Stimulated activated CD8-positive, alpha-beta memory T cell treated with anti-CD3 and anti-CD28 coated beads, Interleukin-15, amount 100 ng/mL, for 48 hours (primary cell): ENCODE results near the gene ATP11A.
"Not testable (repeated sequence)": the region's sequence is repeated elsewhere in the genome, so short reads cannot be mapped to it uniquely, and the experiment has no call there.

ENCODE experiments used
- DNase-seq, 2 donors: peaks; one replicate each; pipeline ENCODE4 v3.0.0-alpha.2; 2020; ENCODE audit warnings: low read depth in 2 of 2

ATP11A gene

DNA sequence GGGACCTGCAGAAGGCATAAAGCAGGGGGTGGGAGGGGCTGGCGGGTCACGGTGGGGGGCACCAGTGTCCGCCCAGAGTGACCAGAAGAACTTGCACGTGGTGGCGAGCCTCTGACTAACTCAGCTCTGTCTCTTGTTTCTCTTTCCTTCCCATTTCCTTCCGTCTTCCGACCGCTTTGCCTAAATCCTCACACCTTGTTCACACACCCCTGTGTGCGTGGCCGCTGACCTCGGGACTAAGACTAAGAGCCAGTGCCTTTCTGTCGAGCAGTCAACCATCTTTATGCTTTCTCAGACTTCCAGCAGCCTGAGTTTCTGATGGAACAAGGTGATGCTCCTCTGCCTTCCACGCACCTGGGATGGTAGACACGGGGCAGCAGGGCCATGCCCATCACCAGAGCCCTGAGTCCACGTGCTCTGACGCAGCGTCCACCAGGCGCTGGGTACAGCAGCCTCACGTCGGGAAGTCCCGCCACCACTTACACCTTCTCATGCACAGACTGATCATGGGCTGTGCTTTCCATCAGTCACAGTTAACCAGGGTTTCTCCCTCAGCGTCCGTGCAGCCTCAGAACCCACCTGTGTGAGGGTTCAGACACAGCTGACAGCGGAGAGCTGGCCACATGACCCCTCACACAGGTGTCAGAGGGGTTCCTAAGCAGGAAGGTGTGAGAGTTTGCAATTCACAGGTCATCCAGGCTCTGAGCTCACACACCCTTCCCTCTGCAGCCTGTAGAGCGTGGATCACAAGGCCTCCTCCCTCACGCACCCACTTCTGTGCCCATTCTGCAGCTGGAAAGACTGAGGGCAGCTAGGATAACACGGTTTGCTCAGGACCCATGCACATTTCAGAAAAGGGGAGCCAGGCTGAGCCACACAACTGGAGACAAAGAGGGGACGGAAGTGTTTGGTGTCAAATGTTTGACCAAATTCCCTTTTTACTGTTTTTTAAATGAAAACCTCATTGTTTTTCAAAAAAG lies 188.4 kb downstream of the ATP11A start:
- DNase-seq = no peak

DNA sequence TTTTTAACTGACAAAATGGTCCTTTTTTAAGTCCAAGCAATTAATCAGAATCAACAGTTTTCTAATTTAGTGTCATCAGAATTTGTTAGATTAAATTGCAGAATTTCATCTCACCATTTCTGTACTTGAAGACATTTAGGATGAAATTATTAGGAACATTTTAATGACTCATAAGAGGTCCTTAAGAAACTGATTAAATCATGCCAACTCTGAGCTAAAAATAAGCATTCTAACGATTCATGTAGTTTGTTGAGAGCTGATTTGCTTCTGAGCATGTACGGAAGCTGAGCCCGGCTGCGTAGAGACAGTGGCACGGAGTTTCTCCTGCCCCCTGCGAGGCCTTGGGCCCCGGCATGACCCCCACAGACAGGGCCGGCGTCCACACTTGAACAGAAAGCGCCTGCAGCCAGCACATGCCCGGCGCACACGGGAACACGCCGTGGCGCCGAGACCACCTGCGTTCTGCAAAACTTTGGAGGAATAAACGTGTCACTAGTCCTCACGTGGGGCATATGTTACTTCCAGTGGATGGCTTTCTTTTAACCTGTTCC lies 189.5 kb downstream of the ATP11A start:
- no peak for DNase-seq

DNA sequence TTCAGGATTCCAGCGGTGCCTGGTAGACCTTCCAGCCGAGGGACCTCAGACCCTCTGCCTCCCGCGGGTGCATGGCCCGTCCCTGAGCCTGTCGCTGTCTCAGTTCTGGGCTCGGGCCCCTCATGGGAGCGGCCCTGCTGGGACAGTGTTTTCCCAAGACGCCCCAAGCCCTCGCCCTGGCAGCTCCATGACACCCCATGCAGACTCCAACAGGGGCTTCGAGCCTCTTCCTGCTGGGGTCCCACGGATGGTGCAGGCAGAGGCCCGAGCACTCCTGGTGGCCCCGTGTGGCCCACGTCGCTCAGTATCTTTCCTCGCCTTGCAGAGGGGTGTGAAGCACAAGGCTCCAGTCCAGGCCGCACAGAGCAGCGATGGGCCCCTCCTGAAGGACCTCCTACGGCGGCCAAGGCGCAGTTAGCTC lies 190.4 kb downstream of the ATP11A start:
- no peak for DNase-seq

DNA sequence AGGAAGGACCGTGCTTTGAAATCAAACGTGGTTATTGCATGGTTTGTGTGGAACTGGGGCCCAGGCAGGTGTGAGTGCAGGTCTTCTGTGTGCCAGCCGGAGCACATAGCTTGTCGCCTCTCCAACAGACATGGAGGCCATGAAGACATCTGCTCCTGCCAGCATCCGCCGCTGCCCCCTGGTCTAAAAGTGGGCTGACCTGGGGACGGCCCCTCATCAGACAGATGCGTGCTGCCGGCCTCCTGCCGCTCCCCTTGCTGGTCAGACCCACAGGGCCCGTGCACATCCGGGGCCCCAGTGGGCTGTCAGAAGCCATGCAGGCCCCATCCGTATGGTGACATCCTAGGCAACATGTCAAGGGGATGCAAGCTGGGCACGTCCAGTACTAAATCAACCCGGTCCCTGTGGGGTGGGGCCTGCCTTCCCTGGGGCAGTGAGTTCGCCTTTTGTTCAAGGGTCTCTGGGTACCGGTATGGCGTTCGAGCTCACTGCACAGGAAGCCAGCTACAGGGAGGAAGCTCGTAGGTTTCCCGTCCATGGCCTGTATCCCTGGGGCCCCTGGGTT lies 191.2 kb downstream of the ATP11A start:
- no peak for DNase-seq

DNA sequence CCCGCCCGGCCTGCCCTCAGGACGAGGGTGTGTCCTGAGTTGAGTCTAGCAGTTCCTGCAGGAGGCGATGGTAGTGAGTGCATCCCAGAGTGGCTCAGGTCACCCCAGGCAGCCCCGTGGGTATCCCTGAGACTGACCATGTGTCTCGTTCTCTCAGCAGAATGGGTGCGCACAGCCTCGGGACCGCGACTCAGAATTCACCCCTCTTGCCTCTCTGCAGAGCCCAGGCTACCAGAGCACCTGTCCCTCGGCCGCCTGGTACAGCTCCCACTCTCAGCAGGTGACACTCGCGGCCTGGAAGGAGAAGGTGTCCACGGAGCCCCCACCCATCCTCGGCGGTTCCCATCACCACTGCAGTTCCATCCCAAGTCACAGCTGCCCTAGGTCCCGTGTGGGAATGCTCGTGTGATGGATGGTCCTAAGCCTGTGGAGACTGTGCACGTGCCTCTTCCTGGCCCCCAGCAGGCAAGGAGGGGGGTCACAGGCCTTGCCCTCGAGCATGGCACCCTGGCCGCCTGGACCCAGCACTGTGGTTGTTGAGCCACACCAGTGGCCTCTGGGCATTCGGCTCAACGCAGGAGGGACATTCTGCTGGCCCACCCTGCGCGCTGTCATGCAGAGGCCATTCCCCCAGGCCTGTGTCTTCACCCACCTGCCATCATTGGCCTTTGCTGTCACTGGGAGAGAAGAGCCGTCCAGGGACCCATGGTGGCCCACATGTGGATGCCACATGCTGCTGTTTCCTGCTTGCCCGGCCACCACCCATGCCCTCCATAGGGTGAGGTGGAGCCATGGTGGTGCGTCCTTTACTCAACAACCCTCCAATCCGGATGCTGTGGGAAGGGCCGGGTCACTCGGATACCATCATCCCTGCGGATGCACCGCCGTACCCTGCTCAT lies 192.1 kb downstream of the ATP11A start:
- DNase-seq = no peak

DNA sequence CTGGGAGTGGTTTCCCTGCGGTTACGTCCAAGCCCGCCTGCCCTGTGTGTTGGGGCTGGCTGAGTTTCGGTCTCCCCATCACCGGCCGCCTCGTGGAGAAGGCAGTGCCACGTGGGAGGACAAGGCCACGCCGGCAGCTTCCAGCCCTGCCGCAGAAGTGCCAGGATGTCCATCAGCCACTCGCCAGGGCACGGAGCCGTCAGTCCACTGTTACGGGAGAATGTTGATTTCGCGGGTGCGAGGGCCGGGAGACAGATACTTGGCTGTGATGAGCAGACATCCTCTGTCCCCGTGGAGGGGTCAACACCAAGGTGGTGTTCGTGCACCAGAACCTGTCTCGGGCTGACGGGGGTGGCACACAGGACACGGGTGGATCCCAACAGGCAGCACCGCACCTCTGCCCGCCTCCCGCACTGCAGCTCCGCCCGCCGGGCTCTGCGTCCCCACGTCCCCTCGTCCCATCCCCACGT lies 192.8 kb downstream of the ATP11A start:
- no peak for DNase-seq

DNA sequence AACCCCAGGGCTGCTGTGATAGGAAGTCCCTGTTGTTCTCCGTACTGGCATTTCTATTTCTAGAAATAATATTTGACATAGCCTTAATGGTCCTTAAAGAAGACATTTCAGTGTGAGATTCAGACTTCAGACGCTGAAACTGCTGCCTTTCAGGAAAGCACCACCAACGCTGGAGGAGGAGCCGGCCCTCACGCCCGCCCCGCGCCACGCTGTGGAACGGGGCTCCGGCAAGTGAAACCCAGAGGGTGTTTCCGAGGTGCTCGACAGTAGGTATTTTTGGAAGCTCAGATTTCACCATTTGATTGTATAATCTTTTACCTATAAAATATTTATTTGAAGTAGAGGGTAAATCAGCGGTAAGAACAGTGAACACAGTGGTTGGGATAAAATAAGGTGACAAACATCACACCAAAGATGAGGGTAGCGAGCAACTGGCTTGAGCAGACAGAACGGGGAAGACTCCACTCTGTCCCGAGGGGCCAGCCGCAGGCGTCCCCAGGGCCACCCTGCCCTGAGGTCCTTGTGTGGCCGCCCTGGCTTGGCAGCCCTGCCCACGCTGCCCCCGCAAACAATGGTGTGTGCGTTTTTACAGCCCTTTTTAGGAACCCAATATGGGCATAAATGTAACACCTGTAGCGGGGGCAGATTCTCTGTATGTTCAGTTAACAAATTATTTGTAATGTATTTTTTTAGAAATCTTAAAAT lies 193.6 kb downstream of the ATP11A start:
- no peak for DNase-seq

DNA sequence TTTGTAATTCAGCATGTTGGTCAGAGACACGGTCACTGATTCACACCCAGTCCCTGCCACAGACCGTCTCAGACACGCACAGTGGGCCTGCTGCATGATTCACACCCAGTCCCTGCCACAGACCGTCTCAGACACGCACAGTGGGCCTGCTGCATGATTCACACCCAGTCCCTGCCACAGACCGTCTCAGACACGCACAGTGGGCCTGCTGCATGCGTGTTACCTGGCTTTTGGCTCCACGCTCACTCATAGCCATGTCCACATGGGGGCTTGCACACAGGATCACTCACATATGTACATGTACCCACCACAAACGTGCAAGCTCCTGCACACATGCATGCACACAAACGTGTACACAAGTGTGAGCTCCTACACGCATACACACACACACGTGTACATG lies 194.9 kb downstream of the ATP11A start:
- not testable (repeated sequence) for DNase-seq

DNA sequence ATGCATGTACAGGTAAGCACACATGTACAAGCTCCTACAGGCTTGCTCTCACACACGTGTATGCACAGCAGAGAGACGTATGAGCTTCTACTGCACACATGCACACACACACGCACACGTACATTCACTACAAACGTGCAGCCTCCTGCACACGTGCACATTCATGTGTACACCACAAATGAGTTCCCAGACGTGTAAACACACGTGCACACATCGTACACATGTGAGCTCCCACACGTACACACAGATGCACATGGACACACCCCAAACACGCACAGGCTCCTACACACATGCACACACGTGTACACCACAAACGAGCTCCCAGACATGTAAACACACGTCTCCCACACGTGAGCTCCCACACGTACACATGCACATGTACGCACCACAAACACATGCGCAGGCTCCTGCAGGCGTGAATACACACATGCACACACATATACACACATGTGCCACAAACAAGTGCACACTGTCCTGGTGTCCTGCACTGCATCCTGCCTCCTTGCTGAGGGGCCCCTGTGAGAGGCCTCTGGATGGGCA lies 195.5 kb downstream of the ATP11A start:
- no peak for DNase-seq

DNA sequence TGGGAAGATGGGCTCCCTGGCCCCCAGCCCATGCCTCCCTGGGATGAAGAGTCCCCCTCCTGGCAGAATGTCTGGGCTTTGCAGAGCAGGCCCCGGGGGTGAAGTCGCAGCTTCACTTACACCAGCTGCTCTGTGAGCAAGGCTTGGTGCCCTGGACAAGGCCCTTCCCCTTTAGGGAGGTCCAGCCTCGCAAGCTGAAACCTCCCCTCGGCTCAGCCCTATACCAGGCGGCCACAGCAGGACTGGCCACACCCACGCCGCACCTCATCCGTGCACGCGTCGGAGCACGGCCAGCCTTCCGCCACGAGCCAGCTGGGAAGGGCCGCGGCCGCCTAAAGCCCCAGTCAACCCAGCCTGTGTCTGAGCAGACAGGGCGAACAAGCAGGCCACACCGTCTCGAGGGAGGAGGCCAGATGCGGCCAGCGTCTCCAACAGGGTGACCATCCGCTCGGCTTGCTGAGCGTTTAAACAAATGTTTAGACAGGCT lies 196.0 kb downstream of the ATP11A start:
- no peak for DNase-seq

DNA sequence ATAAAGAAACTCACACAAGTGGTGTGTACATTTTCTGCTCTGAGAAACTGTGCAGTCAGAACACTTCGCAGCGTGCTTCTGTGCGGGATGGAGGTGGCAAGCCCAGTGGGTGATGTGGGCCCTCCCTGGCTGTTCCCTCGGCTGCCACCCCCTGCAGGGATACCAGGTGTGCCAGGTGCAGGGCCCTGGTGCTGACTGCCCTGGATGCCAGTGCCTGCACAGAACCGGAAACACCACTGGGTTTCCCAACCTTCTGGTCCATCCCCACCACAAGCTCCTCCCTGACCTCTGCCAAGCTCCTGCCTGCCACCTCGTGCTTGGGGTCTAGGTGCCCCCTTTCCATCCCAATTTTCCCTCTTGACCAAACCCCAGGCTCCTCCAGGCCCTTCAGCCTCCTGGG lies 197.3 kb downstream of the ATP11A start:
- DNase-seq = no peak

DNA sequence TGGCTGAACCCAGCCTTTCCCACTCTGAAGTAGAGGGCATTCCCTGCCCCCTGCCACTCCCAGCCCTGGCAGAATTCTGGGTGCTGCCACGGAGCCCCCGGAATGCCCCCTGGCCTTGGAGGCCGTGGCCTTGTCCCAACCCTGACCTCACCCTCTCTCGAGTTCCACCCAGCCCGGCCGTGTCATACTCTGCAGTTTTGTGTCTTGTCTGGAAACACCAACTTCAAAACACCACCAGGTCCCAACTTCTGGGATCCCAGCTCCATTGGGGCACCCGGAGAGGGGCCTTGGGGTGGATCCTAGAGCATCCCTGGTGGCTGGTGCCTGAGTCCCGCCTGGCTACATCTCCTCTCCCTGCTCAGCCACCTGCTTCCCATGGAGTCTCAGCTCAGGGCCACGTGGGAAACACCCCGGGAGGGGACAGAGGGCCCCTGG lies 197.7 kb downstream of the ATP11A start:
- DNase-seq = no peak

DNA sequence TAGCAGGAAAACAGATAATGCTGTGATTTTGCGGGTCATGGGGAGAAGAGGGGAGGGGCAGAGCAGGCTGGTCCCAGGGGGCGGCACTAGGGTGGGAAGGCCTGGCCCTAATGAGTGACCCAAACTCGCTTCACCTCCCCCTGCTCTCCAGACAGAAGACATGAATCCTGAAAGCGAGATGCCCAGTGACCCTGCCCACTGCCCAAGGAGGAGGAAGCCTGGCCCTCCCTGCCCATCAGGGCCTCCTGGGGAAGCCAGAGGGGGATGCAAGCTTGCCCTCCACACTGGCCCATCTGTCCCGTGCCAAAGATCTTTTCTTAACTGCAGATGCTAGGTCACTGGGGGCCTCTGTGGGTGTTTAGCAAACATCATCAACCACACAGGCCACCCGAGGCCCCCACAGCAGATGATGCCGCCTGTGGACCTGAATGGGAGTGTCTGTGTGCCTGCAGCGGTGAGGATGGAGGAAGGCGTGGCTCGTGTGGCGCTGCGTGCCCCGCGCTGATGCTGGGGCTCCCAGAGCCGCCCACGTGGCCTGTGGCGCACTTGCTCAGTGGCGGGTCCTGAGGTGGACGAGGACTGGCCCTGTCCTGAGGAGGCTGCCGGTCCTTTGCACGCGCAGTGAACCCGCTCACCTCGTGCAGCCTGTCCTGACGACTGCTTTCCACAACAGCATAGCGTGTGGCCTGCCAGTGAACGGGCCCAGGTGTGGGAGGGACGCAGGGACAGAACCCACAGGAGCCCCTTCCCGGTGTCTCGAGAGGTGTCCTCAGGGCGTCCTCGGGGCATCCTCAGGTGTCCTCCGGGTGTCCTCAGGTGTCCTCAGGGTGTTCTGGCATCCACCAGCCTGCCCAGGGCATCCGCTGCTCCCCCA lies 198.6 kb downstream of the ATP11A start:
- no peak for DNase-seq

DNA sequence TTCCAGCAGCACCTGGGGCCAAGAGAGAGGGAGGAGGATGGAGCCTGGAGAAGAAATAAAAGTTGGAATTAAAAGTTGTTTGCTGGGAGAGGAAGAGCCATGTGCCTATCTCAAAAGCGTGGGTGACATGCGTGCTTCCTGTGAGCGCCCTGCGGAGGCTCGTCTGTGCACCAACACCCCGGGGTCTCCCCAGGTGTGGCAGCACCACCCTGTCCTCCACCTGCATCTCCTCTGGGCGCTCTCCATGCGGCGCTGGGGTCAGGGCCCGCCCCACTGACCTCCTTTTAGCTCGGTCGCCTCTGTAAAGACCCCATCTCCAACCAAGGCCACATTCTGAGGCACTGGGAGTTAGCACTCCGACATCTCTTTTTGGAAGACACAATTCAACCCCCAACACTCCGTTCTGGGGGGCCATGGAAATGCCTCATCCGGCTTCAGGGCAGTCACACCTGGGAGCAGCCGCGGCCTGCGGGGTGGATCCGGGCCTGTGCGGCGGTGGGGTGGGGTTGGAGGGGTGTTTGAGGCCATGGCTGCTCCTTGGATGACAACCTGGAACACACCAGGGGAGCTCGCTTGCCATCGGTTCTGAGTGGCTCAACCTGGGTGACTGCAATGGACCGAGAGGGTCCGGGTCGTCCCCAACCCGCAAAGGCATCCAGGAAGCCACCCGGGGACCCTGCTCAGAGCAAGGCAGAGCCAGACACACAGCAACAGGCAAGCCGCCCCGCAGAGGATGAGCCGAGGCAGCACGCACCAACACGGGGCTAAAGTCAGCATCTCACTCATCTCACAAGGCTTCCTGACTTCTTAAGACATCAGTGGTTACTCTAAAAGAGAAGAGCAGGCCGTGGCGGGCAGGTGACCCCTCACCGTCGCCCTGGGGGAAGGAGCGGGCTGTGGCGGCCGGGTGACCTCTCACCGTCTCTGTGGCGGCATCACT lies 199.8 kb downstream of the ATP11A start:
- no peak for DNase-seq

DNA sequence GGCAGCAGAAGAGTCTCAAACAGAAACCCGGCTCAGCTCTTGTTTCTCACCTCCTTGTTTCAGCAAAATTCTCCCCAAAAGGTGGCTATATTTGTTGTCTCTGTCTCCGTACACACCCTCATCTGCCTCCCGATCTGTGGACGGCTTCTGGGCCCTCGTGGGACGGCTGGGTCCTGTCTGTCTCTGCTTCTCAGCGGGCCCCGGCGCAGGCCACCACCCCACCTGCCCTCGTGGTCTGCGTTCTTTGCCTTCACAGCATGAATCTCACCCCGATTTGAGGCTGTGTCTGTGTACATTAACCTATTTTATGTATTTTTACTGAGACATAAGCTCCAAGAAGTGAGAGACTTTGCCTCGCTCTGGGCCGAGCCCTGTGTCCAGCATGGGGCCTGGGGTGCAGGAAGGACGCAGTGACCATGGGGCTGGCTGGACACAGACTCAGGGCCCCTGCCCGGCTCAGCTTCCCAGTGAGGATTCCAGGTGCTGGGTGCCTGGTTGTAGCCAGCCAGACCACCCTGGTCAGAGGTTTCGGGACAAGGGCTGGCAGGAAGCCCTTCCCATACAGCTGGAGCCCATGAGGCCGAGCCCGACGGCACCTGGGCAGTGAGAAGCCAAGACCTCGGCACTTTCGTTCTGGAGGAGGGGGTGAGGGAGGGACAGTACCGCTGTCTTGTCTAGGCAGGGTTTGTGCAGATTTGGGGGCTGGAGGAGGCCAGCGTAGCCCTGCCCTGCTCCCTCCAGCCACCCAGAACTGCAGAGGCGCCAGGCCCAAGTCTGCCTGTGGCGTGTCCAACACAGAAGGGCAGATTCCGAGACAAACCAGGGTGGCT lies 200.7 kb downstream of the ATP11A start:
- no peak for DNase-seq

DNA sequence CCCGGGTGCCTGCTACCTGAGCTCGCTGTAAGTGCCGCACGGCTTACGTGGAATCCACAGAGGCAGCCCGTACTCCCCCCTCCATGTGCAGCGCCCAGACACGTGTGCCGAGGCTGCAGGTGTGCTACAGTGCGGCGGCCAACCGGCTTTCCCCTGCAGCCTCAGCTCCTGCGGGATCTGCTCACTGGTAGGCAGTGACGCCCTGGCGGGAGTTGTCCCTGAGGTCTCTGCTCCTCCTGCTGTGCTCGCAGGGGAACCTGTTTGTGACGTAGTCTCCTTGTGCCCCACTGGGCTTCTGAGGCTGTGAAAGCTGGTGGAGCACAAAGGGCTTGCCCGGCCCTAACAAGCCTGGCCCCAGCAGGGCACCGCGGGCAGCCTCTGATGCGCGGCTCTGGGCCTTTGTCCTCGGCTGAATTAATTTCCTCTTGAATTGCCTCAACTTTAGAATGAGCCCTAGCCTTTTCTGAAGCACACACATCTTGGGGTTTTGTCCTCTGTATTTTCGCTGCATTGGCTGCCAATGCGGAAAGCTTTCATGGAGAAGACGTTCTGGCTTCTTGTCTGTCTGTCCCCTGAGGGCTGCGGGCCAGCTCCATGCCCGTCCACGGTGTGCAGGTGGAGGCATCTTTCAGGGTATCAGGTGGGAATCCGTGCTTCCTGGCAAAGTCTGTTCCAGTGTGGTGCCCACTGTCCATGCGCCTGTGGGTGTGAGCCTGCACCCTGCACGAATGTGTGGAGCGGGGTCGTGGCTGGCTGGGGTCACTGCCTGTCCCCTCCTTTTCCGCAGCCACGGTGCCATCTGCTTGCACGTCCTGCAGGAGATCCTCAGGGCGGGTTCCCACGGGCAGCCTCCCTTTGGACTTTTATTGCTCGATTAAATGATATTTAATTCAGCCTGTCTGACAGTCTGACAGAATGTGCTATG lies 201.9 kb downstream of the ATP11A start:
- no peak for DNase-seq
